MM.1S (cell line): ENCODE results near the gene GNAT1.

Experiments
- EZH2 ChIP-seq: fragments of 300-600 bp; sonication (generic); optimal IDR thresholded peaks from 2 replicates; pipeline ENCODE3; 2017; ENCODE audit warnings: low read depth, mild to moderate bottlenecking, antibody characterized with exemption, low read length, mixed read lengths
- TF ChIP-seq, protein P1 (sequence below): fragments of 300-600 bp; sonication (generic); IDR thresholded peaks from 2 replicates; pipeline ENCODE4 v1.5.1; 2016; ENCODE audit warnings: antibody characterized with exemption, low read length, mixed read lengths

DNA sequence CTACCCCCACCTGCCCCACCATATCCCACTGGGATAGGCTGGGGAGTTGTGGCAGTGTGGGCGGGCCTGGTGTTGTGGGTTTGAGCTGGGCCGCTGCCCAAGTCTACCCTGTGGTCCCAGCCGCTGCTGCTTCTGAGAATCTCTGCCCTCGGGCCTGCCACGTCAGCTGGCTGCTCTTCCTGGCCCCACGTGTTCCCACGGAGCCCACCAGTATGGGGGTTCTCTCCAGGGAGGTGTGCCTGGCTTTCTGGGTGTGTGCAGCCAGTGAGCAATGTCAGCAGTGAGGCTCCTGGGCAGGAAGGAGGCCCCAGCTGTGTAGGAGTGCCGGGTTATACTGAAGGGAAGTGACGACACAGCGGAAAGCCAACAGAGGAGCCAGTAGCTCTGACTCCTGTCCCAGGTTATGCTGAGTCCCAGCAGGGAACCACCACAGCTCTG lies 55.1 kb downstream of the GNAT1 start:
- TF ChIP-seq, protein P1, sequence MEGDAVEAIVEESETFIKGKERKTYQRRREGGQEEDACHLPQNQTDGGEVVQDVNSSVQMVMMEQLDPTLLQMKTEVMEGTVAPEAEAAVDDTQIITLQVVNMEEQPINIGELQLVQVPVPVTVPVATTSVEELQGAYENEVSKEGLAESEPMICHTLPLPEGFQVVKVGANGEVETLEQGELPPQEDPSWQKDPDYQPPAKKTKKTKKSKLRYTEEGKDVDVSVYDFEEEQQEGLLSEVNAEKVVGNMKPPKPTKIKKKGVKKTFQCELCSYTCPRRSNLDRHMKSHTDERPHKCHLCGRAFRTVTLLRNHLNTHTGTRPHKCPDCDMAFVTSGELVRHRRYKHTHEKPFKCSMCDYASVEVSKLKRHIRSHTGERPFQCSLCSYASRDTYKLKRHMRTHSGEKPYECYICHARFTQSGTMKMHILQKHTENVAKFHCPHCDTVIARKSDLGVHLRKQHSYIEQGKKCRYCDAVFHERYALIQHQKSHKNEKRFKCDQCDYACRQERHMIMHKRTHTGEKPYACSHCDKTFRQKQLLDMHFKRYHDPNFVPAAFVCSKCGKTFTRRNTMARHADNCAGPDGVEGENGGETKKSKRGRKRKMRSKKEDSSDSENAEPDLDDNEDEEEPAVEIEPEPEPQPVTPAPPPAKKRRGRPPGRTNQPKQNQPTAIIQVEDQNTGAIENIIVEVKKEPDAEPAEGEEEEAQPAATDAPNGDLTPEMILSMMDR: no peak
- TF ChIP-seq EZH2: no peak
